ENCODE results near the gene C19orf81.

GRCh38 chr19:50703915-50704796 lies 54.9 kb downstream of the C19orf81 start:
- TF ChIP-seq CBX8 (IDR thresholded peaks at IDR 0.05; ENCODE audit: borderline replicate concordance, low read depth, low read length): no peak
- TF ChIP-seq, protein P1, sequence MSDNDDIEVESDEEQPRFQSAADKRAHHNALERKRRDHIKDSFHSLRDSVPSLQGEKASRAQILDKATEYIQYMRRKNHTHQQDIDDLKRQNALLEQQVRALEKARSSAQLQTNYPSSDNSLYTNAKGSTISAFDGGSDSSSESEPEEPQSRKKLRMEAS (IDR thresholded peaks at IDR 0.05): no peak
- no peak for TF ChIP-seq EGR1 (IDR thresholded peaks at IDR 0.05; ENCODE audit: borderline replicate concordance, low read depth, low read length)
- TF ChIP-seq ZNF274 (IDR thresholded peaks at IDR 0.05; ENCODE audit: borderline replicate concordance, extremely low read depth, low read length): no peak
- no peak for TF ChIP-seq EZH2 (IDR thresholded peaks at IDR 0.05; ENCODE audit: low read depth, low read length, severe bottlenecking)
- no peak for TF ChIP-seq RXRA (IDR thresholded peaks at IDR 0.05; ENCODE audit: insufficient read depth, low read depth, low read length)
- TF ChIP-seq CHD1 (IDR thresholded peaks at IDR 0.05; ENCODE audit: low read depth, low read length): no peak
- TF ChIP-seq CTCF (IDR thresholded peaks at IDR 0.05; ENCODE audit: control extremely low read depth in 1 of 3, insufficient read depth in 1 of 3, low read depth in 1 of 3, low read length in 3 of 3): peak; percentile 49 to 82 (median 68)
- TF ChIP-seq RNF2 (IDR thresholded peaks at IDR 0.05; ENCODE audit: borderline replicate concordance, low read depth, low read length, missing control alignments, poor library complexity, severe bottlenecking): no peak
- TF ChIP-seq, protein P2, sequence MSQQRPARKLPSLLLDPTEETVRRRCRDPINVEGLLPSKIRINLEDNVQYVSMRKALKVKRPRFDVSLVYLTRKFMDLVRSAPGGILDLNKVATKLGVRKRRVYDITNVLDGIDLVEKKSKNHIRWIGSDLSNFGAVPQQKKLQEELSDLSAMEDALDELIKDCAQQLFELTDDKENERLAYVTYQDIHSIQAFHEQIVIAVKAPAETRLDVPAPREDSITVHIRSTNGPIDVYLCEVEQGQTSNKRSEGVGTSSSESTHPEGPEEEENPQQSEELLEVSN (IDR thresholded peaks at IDR 0.05): no peak
- no peak for TF ChIP-seq SIN3A (conservative IDR thresholded peaks at IDR 0.05 in 1 of 2, IDR thresholded peaks at IDR 0.05 in 1 of 2; ENCODE audit: low read depth in 1 of 2, low read length in 2 of 2)
- TF ChIP-seq CTBP2 (IDR thresholded peaks at IDR 0.05; ENCODE audit: borderline replicate concordance, insufficient read depth, insufficient read length, low read length): no peak
- TF ChIP-seq JUND (IDR thresholded peaks at IDR 0.05; ENCODE audit: low read length): 0 out of 2 replicates have a peak, but pooled peaks have one; percentile 12
- TF ChIP-seq POLR2A (IDR thresholded peaks at IDR 0.05; ENCODE audit: control extremely low read depth in 1 of 2, low read depth in 2 of 2, low read length in 2 of 2): no peak
